Panc1 (cell line): Measurements from ENCODE around the gene SFMBT1. TPM values are rescaled to one million over a fixed set of nuclear protein-coding genes. Genes with fewer than 3 reads are reported as not detected.

Experiments
- ATAC-seq: fragments of 200-7000 bp; cut with Tn5 transposase; 2 replicates; pipeline ENCODE4 v1.9.1; 2020; ENCODE audit warnings: mild to moderate bottlenecking, moderate library complexity
- BruUV-seq: library from RNA; stranded (reverse); fragments of 400-500 nt; replicated peaks from 2 replicates; lab custom pipeline; 2021; lab: Mats Ljungman, UMichigan
- CTCF ChIA-PET: fragments of 300-600 bp; sonication (Branson Sonifier 250); formaldehyde crosslinking; loops from one replicate; lab custom pipeline; 2022; ENCODE audit warnings: antibody characterized with exemption; lab: Charles Lee
- POLR2A ChIA-PET: fragments of 300-600 bp; sonication (Branson Sonifier 250); formaldehyde crosslinking; loops from one replicate; lab custom pipeline; 2022; ENCODE audit warnings: antibody characterized with exemption; lab: Charles Lee
- DNase-seq: peaks from one replicate; pipeline ENCODE4 v3.0.0-alpha.2; 2010; ENCODE audit warnings: low read depth, low spot score
- H3K27ac ChIP-seq: 2 replicates; pipeline ENCODE4 v1.5.1; 2011; ENCODE audit warnings: mild to moderate bottlenecking, low read length, inconsistent platforms
- H3K27me3 ChIP-seq: fragments of 200-500 bp; sonication (Bioruptor generic); 2 replicates; pipeline ENCODE4 v1.6.0; 2014; ENCODE audit warnings: low read length, inconsistent platforms; ENCODE audit not compliant: control insufficient read depth, insufficient read depth
- H3K36me3 ChIP-seq: fragments of 200-500 bp; sonication (Bioruptor generic); 2 replicates; pipeline ENCODE4 v1.5.1; 2014; ENCODE audit warnings: inconsistent platforms, mild to moderate bottlenecking, low read length, moderate library complexity; ENCODE audit not compliant: control insufficient read depth, insufficient read depth
- H3K4me1 ChIP-seq: 2 replicates; pipeline ENCODE4 v1.5.1; 2011; ENCODE audit warnings: inconsistent platforms, mild to moderate bottlenecking, low read length, moderate library complexity; ENCODE audit not compliant: control insufficient read depth, insufficient read depth
- H3K4me3 ChIP-seq, 2 experiments: 2 replicates each; pipeline ENCODE4 v1.5.1; 2011 to 2012; ENCODE audit warnings: low read depth in 2 of 2, low read length in 2 of 2, mild to moderate bottlenecking in 2 of 2, inconsistent platforms in 1 of 2, moderate library complexity in 1 of 2
- H3K9me3 ChIP-seq: fragments of 200-500 bp; sonication (Bioruptor generic); 2 replicates; pipeline ENCODE4 v1.5.1; 2014; ENCODE audit warnings: low read depth, mild to moderate bottlenecking, inconsistent platforms, low read length, moderate library complexity; ENCODE audit not compliant: control insufficient read depth, insufficient read depth
- CTCF ChIP-seq: fragments of 450-650 bp; IDR thresholded peaks from 2 replicates; pipeline ENCODE4 v1.5.1; 2017; ENCODE audit warnings: mild to moderate bottlenecking
- POLR2AphosphoS5 ChIP-seq: IDR thresholded peaks from 2 replicates; pipeline ENCODE4 v1.6.1; 2012; ENCODE audit warnings: mild to moderate bottlenecking, low read depth, low read length, moderate library complexity
- REST ChIP-seq, 2 experiments: IDR thresholded peaks; 2 replicates each; pipeline ENCODE4 v1.6.1; 2011 to 2012; ENCODE audit warnings: low read depth in 2 of 2, control low read depth in 1 of 2, low read length in 1 of 2, mild to moderate bottlenecking in 1 of 2, moderate library complexity in 1 of 2; ENCODE audit not compliant: insufficient read depth in 1 of 2
- SIN3A ChIP-seq: IDR thresholded peaks from 2 replicates; pipeline ENCODE4 v1.6.1; 2012; ENCODE audit warnings: low read depth, mild to moderate bottlenecking, low read length, moderate library complexity, borderline replicate concordance; ENCODE audit not compliant: insufficient read depth
- TCF7L2 ChIP-seq: IDR thresholded peaks from 2 replicates; pipeline ENCODE4 v1.6.1; 2011; ENCODE audit warnings: mild to moderate bottlenecking, low read depth, low read length, inconsistent platforms
- in situ Hi-C: cut with HindIII; loops from 2 replicates; pipeline ENCODE4 v1.10.0; 2016; ENCODE audit warnings: low sequenced_read_pairs, low pct_unique_long_range_greater_than_20kb
- intact Hi-C: fragments of 100-400 bp; cut with micrococcal nuclease; formaldehyde crosslinking; loops from one replicate; pipeline ENCODE4 v1.10.0; 2022; ENCODE audit not compliant: unreplicated experiment
- total RNA-seq: library from RNA; stranded (reverse); gene quantifications from one replicate; pipeline ENCODE4 v1.2.1, GENCODE V29; 2021; ENCODE audit not compliant: unreplicated experiment

The SFMBT1 gene
- total RNA-seq, 1 experiment from 2014 or later = 24.4 TPM

GRCh38 chr3:53084310-53085001, 38.6 kb upstream of the SFMBT1 start:
- Histone ChIP-seq H3K4me3 (no peak overlapping the region), H3K27me3 (no peaks in the 10 kb centered on the region), H3K9me3 (no peaks in the 10 kb centered on the region), H3K36me3 (no peaks in the 10 kb centered on the region), H3K4me1 (no peaks in the 10 kb centered on the region), H3K27ac (no peak overlapping the region)
- no peak for DNase-seq
- intact Hi-C loops (no loop called here), in situ Hi-C loops (no loop called here)
- no TSS peak for BruUV-seq
- ATAC-seq = no peak
- CTCF ChIA-PET = no interaction called here
- POLR2A ChIA-PET = no interaction called here
- TF ChIP-seq REST (IDR thresholded peaks at IDR 0.05; ENCODE audit: insufficient read depth in 1 of 2, low read depth in 2 of 2, low read length in 1 of 2) (no peak), TCF7L2 (no peak), CTCF (no peak), POLR2AphosphoS5 (no peak), SIN3A (no peak)

GRCh38 chr3:53083949-53084309, 38.1 kb upstream of the SFMBT1 start:
- intact Hi-C loops = no loop called here
- Histone ChIP-seq H3K9me3 (no peaks in the 10 kb centered on the region), H3K27ac (no peak overlapping the region), H3K4me1 (no peaks in the 10 kb centered on the region), H3K27me3 (no peaks in the 10 kb centered on the region), H3K4me3 (no peak overlapping the region), H3K36me3 (no peaks in the 10 kb centered on the region)
- TF ChIP-seq SIN3A (no peak), REST (IDR thresholded peaks at IDR 0.05; ENCODE audit: insufficient read depth in 1 of 2, low read depth in 2 of 2, low read length in 1 of 2) (no peak), CTCF (no peak), TCF7L2 (no peak), POLR2AphosphoS5 (no peak)
- no peak for DNase-seq
- ChIA-PET CTCF (no interaction called here), POLR2A (no interaction called here)
- ATAC-seq = no peak
- in situ Hi-C loops = no loop called here
- no TSS peak for BruUV-seq
